DMS79 treated with DMSO at 0.1 percent for 48 hours (cell line): ENCODE data around the gene GLS.
"Not testable (repeated sequence)": the region's sequence is repeated elsewhere in the genome, so short reads cannot be mapped to it uniquely, and the experiment has no call there.

Experiments used
- DNase-seq: peaks from one replicate; lab custom pipeline; 2025; lab: John Stamatoyannopoulos, UW

Gene GLS

DNA sequence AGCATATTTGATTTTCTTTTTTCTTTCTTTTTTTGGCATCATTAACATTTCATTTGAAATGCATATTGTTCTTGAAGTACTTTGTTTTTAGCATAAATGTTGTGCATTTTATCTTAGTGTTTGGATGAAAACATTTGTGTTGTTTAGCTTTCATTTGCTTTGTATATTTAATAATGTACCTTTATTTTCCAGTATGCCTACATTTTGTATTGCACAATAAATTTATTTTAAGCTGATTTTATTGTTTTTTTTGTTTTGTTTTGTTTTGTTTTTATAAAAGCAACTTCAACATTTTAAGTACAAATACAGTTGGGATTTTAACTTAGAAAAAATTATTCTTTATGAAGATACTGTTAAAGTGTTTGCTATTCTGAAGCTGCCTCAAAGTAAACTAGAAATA, 54.4 kb downstream of the GLS start:
- DNase-seq, result no peak

DNA sequence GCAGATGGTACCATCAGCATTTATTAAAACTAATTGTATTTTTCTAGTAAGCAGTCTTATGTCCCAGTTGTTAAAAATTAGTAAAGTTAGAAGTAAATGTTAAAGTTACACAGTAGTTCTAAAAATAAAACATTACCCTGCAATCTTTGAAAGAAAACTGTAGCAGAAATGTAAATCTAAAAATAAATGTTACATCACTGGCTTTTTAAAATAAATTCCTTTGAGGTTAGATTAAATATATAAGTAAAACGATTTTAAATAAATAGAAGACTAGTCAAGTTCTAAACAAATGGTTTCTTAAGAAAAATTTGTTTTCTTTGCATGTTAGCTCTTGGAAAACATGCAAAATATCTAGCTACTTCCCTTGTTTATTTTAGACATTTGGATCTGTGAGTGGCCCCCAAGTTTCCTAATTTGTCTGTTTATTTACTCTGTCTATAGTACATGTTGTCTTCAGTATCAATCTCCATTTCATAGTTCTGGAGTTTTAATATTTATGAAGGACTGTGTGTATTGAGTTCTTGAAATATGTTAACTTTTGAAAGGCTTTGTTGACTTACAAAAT, 58.2 kb downstream of the GLS start:
- DNase-seq, result no peak

GRCh38 chr2:190940454-190940853, 59.8 kb downstream of the GLS start:
- no peak for DNase-seq

- DNase-seq, result no peak
These were observed 61.0 kb downstream of the GLS start for GRCh38 chr2:190941571-190941970.

DNA sequence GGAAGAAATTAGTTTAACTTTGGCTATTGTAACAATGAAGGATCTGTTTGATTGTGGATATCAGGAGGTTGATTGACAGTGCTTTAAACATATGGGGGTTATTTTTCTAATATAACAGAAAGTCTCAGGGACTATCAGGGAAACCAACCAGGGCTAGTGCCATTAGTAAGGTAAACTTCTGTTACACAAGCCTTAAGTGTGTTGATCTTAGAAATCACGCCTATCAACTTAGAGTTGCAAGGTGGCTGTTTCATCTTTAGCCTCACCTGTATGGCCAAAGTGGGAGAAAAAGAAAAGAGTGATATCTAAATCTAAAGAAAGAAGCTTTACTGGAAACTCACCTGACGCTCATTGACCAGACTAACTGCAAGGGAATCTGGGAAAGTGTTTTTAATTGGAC, 62.1 kb downstream of the GLS start:
- no peak for DNase-seq

DNA sequence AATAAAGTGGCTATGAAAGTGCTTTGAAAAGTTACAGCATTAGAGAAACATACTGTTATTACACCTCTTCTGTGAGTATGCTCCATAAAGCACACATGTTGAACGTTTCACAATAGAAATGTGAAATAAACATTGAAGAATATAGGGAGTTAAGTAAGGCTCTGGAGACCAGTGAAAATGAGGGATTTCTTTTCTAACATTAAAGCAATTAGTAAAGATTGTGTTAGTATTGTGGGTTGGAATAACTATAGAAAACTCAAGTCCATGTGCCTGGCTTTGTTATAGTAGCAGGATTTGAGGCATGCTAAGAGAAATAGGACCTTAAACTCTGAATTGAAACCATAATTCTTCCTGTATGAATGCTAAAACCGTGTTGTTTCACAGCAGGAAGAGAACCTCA, 63.1 kb downstream of the GLS start:
- no peak for DNase-seq

GRCh38 chr2:190947141-190947540, 66.5 kb downstream of the GLS start:
- no peak for DNase-seq

- peak; percentile 83 for DNase-seq
These were observed 67.2 kb downstream of the GLS start for GRCh38 chr2:190947711-190948251.

- no peak for DNase-seq
These were observed 68.0 kb downstream of the GLS start for GRCh38 chr2:190948671-190949070.

GRCh38 chr2:190950566-190950991, 70.0 kb downstream of the GLS start:
- no peak for DNase-seq

GRCh38 chr2:190953257-190953656, 72.6 kb downstream of the GLS start:
- DNase-seq, result no peak

- no peak for DNase-seq
These were observed 79.5 kb downstream of the GLS start for GRCh38 chr2:190959911-190960788.

DNA sequence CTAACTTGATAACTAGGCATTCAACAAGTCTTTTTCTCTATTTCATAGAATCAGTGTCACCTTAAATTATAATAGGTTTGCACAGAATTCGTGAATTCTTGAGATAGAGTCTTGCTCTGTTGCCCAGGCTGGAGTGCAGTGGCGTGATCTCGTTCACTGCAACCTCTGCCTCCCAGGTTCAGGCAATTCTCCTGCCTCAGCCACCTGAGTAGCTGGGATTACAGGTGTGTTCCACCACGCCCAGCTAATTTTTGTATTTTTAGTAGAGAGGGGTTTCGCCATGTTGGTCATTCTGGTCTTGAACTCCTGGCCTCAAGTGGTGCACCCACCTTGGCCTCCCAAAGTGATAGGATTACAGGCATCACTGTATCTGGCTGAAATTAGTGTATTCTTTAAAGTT, 80.5 kb downstream of the GLS start:
- DNase-seq, result not testable (repeated sequence)

DNA sequence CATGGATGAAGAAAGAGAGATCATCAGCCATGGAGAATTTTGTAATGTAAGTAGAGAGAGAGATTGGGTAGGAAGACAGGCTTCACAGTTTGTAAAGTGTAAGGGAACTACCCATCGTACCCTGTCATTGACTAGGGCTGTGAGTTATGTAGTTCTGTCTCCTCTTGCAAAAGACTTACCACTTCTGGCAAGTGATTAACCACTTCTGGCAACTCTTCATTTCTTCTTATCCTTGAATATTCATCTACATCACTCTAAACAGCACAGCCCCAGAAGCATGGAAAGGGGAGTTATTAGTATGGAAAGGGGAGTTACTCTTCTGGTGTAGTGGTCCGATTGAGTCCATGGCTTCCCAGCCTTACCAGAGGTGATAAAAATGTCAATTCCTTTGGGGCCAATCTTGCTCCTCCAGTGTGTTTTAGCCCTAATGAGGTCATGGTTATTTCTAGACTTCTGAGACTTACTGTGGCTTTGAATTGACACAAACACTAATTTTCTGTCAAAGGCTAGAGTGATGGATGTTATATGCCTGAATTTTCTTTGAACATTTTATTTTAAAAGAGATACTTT, 81.4 kb downstream of the GLS start:
- no peak for DNase-seq

DNA sequence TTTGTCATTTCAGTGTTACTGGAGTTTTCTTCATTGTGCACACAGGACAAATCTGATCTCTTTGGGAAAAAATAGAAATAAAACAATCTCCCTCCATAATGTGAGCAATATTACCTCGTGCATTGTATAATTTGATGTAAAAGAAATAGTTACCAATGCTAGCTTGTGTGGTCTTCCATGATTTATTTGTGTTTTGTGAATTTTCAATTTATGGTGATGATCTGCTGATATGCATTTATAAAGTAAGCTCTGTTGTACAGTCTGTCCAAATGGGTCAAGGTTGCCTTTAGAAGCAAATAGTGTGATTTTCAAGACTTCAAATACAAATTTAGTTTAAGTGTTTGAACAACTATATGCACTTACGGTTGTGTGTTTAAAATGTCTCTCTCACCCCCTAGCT, 82.5 kb downstream of the GLS start:
- no peak for DNase-seq

GRCh38 chr2:190964170-190964795, 83.7 kb downstream of the GLS start:
- DNase-seq, result no peak

- no peak for DNase-seq
These were observed 85.1 kb downstream of the GLS start for GRCh38 chr2:190965580-190966222.

DNA sequence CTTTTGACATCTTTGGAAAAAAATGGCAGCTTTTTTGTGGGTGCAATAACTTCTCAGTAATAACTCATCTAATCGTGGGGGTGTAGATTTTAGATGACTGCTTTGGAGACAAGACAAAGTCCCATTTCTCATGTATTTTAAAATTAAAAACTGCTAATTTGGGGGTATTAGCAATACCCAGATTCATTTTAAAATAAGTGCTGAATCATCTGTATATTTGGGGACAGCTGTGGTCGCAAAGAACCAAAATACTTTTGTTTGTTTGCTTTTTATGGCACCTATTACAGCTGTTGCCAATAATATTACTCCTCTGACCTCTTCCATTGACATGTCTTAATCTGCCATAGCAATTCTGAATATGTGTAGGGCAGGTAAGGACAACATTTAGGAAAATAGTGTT, 87.9 kb downstream of the GLS start:
- no peak for DNase-seq

GRCh38 chr2:190970160-190970559, 89.5 kb downstream of the GLS start:
- no peak for DNase-seq

DNA sequence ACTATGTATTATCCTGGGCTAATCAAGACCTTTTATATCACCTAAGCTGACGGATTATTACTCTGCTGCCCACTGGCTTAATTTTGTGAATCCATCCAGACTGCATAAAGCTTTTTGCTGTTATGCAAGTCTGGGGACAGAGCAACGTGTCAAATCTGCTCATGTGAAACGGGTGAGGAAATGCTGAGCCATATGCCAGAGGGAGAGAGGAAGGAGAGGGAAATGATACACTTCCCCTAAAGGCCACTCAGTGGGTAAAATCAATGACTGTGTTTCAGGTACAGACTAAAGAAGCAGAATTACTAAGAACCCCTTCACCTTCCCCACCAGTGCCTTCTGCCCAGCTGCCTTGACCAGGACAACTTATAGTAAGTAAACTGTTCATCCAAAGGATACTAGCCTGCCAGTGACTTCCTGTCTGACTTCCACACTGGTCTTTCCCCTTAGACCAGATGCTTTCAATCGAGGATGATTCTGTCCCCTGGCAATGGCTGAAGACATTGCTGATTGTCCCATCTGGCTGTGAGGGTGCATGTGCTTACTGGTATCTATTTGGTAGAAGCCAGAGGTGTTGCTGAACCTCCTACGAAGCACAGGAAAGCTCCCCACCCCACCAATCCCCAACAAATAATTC, 90.4 kb downstream of the GLS start:
- DNase-seq, result no peak

DNA sequence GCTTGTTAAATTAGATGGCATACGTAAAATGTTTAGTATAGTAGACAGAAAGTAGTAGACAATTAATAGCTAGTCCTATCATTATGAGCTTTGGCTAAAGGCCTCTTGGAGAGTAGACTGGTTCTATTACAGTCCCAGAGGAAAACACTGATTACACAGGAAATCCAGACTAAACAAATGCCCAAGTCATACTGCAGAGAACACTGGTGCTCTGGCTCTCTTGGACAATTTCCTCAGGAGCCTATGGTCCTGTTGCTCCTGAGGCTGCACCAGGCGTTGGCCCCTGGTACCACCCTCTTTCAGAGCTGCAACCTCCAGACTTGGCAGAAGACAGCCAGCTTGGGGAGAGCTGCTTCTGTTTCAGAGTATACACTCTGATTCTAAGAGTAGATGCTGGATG, 91.6 kb downstream of the GLS start:
- DNase-seq, result no peak

- DNase-seq, result no peak
These were observed 92.2 kb downstream of the GLS start for GRCh38 chr2:190972846-190973245.
